GM19351 (cell line): ENCODE measurements around the gene EBLN2.

ENCODE experiments used
- ATAC-seq: cut with Tn5 transposase; IDR thresholded peaks from one replicate; pipeline ENCODE4 v1.9.1; 2021; ENCODE audit warnings: mild to moderate bottlenecking, moderate library complexity; ENCODE audit not compliant: unreplicated experiment

Gene EBLN2

DNA sequence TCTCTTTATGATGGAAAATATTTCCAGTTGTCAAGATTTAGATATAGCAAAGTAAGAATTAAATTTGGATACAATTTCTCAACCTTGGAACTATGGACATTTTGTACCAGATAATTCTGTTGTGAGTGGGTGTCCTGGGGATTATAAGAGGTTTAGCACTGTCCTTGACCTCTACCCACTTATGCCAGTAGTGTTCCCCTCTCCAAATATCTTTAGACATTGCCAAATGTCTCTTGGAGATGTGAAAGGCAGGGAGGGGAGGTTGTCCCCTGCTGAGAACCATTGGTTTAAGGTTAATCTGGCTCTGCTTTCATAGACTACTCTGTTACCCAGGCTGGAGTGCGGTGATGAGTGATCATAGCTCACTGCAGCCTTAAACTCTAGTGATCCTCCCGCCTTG, at the start of gene EBLN2:
EBLN2 (plus strand) TSS at position 244 of the 400 bp plus-strand sequence. CDS start 423 bp downstream, outside the sequence.
- no peak for ATAC-seq

DNA sequence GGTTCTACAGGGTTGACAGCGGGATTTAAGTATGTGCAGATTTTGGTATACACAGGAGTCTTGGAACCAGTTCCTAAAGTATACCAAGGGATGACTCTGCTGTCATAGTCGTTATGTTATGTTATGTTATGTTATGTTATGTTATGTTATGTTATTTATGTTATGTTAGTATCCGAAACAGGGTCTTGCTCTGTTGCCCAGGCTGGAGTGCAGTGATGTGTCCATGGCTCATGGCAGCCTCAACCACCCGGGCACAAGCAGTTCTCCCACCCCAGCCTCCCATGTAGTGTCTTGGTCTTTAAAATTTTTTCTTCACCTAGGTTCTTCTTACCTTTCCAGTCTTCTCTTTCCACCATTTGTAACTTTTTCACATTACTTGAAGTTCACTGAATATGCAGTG, 43.2 kb upstream of the EBLN2 start:
- no peak for ATAC-seq

DNA sequence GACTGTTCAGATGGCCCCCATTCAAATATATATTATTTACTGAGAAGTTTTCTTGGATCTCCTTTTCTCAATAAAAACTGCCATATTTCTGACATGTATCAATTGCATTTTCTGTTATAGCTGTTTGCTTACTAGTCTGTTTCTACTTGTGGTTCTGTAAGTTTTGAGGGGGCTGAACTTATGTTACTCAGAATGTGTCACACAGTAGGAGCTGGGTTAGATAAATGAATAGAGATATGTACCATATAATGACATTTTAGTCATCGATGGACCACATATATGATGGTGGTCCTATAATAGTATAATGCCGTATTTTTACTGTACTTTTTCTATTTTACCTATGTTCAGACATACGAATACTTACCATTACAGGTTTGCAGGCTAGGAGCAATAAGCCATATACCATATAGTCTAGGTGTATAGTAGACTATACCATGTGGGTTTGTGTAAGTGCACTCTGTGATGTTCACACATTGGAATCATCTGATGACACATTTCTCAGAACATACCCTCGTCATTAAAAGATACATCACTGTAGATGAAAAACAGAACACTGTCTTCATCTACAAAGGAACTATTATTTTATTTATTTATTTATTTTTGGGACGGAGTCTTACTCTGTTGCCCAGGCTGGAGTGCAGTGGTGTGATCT, 42.5 kb upstream of the EBLN2 start:
- no peak for ATAC-seq

DNA sequence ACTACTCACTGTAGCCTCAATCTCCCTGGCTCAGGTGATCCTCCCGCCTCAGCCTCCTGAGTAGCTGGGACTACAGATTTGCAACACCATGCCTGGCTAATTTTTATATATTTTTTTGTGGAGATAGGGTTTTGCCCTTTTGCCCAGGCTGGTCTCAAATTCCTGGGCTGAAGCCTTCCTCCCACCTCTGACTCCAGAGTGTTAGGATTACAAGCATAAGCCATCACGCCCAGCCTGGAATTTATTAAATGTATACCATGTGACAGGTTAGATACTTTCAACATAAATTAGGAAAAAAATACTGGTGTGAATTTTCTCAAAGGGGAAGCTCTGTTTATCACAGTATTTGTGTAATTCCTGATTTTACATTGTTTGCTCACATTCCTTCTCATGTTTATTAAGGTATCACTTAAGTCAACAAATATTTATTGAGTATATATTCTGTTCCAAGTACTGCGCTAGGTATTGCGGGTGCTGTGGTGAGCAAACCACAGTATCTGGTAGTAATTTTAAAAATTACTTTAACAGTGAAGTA, 40.1 kb upstream of the EBLN2 start:
- ATAC-seq = no peak

DNA sequence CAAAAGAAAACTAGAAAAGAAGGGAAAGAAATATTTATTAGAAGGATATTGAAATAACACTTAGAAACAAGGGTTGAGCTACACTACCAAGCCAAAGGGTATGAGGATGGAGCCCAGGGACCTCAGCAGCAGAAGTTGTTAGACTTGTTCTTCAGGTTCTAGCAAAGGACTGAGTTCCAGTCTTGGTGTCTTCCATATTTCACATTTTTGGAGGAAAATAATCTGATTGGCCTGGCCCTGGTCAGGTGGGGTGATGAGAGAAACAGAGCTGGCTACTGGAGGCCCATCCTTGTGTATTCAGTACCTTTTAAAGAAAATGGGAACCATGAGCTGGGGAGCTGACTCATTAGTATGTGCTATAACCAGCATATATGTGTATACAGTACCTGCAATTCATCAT, 36.6 kb upstream of the EBLN2 start:
- ATAC-seq = no peak

DNA sequence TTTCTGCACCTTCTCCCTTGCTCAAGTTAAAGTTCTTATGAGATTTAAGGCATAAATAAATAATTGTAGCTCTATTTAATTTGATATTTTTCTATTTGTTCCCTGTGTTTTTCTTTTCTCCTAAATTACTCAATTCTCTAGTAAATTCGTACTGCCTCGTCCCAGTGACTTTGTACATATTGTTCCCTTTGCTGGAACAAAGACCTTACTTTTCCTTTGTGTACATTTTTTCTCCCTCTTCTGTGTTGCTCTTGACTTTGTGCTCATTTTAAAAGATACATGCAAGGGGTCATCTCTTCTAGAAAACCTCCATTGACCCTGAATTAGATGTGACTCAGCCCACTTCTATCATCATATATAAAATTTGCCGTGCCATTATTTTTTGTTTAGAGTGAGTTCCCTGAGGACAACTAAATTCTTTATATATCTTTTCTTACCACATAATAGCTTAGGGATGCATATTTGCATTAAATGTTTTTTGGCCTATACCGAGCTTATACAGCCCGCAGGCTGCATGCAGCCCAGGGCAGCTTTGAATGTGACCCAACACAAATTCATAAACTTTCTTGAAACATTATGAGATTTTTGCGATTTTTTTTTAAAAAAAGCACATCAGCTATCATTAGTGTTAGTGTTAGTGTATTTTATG, 35.2 kb upstream of the EBLN2 start:
- ATAC-seq = no peak

DNA sequence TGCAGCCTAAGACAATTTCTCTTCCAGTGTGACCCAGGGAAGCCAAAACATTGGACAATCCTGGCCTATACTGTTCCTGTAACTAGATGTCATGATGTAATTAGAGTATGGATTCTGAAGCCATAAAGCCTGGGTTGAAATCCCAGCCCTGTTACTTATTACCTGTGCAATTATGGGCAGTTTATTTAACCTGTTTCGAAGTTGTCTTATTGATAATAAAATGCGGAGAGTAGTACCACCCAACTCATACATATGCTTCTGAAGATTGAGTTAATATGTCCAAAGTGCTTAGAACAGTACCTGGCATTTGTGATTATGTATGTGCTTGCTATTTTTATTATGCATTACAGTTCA, 34.7 kb upstream of the EBLN2 start:
- no peak for ATAC-seq

DNA sequence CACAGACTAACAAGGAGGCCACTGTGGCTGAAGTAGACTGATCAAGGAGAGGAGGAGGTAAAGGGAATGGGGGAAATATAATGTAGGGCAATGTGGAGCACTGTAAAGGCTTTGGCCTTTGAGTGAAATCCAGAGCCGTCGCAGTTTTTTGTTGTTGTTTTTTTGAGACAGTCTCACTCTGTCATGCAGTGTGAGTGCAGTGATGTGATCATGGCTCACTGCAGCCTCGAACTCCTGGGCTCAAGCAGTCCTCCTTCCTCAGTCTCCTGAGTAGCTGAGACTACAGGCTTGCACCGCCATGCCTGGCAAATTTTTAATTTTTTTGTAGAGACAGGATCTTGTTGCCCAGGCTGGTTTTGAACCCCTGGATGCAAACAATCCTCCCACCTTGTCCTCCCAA, 32.7 kb upstream of the EBLN2 start:
- no peak for ATAC-seq

DNA sequence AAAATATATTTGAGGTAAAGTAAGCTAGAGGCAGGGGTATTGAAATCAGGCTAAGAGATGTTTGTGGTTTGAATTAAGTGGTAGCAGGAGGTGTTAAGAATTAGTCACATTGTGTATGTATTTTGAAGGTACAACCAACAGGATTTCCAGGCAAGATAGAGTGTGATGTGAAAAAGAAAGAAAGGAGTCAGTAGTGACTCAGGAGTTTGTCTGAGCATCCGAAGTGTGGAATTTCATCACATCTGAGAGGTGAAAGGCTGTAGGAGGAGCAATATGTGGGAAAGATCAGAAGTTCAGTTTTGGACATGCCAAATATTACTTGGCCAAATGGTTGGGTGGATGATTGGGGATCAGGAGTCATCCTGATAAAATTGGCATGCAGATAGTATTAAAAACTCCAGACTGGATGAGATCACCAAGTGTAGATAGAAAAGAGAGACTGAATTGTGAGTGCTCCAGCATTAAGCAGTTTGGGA, 32.1 kb upstream of the EBLN2 start:
- ATAC-seq = no peak

DNA sequence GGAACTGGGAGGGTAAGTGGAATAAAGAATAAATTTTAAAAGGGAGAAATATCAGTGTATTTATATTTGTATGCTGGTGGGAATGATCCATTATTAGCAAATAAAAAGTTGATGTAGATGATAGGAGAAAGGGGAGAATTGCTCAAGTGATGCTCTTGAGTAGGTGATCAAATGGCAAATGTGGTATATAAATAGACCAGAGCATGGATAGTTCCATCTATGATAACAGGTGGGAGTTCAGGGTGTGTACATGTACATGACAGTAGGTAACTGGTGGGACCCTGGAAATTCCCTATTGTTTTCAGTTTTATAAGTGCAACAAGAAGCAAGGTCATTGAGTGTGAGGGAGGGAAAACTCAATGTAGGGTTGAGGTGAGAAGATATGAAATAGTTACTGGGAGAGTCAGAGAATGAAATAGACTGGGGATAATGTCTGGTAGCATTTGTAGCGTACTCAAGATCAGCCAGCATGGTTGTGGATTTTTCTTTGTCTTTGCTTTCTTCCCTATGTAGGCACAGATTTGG, 31.3 kb upstream of the EBLN2 start:
- no peak for ATAC-seq

DNA sequence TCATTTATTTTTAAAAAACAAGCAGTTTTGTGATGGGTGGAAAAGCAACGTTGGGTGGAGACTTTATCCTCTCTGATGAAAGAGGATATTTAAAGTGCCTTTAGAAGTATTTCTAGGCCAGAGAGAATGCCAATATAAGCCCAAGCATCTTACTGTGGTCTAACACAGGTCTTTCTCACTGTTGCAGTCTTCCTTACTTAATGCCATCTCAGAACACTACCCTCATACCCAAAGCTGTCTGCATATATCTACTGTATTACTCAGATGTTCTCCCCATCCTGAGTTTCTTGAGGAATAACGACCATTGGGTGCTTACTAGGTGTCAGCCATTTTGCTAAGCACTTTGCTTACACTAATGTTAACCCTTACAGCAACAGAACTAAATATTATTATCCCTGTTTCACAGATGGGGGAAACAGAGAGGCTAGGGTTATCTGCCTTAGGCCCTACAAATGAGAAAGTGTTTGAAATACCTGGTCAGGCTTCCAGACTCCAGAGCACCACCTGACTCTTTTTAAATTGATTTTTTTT, 29.8 kb upstream of the EBLN2 start:
- no peak for ATAC-seq

DNA sequence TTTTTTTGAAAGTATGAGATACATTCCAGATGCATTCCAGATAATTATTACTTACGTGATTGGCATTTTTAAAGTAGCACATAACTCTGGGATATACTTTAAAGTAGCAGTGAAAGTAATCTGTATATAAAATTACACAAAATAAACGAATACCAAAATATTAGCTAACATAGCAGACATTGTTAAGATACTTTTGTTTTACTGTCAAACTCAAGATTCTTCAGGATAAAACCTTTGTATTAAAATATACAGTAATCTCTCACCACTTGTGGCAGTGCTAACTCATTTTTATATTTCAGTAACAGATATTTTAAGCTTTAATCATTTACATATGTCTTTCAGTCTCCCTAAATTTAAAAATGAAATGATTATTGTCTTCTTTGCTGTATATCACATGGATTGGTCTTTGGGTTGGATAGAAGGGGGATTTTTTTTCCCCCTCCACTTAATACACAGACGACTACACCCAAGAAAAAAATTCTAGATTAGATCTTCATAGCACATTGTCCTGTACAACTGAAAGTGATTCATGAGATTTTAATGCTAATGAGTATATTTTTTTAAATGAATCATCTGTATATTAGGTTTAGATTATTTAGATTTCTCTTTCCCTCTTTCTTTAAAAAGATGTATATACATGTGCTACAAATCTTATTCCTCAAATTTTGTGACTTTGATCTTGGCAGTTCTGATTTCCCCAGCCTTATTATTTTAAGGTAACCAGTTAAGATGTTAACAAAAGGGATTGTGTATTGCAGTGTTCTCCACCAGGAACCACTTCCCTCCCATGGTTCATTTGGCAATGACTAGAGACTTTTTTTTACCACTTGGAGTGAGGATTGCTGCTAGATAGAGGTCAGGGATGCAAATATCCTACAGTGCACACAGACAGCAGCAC, 24.5 kb upstream of the EBLN2 start:
- ATAC-seq = no peak

DNA sequence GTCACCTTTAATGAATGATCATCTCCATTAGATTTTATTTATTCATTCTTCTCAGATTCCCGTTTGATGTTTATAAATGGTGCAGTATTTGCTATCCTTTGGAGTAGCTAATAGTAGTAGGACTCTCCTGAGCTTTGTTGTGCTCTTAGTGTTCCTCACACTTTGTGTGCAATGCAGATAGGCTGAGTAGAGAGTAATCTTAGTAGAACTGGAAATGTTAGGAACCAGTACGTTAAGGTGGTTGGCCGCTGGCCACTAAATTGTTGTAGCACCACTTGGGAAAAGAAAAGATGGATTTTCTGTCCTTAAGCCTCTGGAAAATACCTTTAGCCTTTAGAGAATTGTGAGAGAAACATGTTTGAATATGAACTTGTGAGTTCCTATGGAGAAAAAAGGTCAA, 19.9 kb upstream of the EBLN2 start:
- ATAC-seq = no peak

DNA sequence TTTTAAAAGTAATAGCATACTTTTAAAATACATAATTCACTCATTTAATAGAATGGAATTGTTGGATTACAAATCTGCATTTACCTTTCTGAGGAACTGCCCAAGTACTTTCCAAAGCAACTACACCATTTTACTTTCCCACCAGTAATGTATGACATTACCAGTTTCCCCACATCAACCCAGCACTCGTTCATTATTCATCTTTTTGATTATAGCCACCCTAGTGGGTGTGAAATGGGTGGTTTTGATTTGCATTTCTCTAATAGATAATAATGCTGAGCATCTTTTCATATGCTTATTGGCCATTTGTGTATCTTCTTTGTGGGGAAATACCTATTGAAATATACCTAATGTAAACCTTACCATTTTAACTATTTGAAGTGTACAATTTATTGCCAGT, 18.0 kb upstream of the EBLN2 start:
- no peak for ATAC-seq

DNA sequence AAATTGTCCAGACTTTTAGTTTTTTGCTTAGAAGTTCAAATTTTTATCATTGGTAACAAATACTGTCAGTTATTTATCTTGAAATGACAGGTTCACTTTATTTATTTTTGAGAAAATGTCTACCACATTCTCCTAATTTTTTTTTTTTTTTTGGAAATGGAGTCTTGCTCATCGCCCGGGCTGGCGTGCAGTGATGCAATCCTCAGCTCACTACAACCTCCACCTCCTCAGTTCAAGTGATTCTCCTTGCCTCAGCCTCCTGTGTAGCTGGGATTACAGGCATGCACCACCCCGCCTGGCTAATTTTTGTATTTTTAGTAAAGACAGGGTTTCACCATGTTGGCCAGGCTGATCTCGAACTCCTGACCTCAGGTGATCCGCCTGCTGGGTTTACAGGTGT, 16.1 kb upstream of the EBLN2 start:
- no peak for ATAC-seq

DNA sequence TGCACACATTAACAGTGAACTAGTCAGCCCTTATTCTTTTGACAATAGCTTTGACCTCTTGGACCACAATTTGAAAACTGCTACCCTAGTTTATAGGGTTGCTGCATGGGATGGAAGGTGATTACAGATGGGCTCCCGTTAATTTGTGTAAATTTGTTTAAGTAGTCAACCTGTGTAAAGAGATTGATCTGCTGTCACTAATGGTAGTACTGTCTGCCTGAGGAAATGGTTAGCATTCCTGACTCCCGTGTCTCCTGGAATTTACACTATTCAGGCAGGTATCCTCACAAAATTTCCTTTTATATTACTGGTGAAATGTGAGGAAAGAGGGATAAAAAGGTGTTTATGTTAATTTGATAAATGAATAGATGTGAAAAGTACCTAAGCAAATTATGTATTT, 15.3 kb upstream of the EBLN2 start:
- ATAC-seq = no peak

DNA sequence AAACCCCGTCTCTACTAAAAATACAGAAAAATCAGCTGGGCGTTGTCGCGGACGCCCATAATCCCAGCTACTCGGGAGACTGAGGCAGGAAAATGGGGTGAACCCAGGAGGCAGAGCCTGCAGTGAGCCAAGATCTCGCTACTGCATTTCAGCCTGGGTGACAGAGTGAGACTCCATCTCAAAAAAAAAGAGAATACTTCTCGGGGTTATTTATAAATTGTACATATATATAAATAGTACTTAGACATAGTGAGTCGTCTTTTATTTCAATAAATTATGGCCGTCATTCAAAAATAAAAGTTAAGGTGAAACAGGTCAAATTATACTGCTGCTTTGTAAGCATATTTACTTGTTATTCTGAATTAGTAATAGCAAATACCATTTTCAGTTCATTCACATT, 12.1 kb upstream of the EBLN2 start:
- ATAC-seq = no peak

DNA sequence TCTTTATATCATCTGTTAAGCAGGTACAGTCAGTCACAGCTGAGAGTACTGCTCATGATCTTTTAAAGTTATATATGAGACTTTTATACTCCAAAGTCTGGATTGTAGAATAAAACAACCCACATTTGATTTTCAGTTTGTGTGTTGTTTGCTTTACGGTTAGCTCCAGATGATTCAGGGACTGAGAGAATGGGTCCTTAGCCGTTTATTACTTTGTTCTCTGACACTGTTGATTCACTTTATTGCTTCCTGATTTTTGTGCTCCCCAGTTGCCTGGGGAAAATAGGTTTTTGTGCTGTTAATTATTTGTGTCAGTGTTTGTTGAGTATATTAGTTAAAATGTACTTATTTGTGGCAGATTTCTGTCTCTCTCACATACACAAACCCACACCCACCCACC, 8.6 kb upstream of the EBLN2 start:
- no peak for ATAC-seq

DNA sequence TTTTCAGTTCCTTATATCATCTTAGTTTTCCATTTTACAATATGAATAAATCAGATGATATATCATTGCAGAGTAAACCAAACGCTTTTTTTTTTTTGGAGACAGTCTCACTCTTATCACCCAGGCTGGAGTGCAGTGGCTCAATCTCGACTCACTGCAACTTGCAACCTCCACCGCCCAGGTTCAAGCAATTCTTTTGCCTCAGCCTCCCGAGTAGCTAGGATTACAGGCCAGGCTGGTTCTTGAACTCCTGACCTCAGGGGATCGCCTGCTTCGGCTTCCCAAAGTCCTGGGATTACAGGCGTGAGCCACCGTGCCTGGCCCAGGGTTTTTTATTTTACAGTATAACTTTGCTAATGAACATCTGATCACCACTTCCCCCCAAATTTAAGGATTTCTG, 5.9 kb upstream of the EBLN2 start:
- no peak for ATAC-seq

DNA sequence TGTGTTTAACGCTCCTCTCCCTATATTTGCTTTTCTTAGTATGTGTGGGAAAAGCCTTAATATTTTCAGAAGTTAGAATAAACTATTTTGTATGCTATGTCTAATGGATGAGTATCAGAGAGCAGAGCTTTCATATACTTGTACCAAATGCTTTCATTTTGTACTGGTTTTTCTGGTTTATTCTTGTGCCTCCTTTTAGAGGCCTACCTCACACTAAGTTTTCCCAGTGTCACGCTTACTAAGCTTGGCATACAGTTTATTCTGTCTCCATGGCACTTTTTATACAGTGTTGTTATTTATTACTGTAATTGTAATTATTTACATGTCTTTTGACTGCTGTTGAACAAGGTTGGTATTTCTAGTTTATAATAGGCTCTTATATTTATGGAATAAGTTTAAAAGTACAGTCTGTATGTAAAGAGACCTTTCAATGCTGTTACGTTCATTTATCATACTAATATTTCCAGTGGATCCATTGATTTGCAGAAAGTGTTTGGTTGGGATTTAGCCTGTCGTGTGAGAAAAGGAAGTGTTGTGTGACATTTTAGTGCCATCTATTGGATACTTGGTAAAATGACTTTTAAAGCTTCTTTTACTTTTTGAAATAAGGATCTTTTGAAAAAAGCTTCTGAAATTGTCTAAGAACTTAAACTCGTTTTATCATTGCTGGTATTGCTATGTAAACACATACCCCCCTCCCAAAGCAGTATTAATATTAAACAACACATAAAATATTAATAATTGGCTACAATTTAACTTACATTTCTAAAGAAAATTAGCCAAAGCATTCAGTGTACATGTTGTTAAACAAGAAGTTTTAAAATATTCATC, 5.2 kb upstream of the EBLN2 start:
- ATAC-seq = no peak
